Ascending aorta (tissue), 2 donors: ENCODE results near the gene CREBRF. TPM values are rescaled to one million over a fixed set of nuclear protein-coding genes. Genes with fewer than 3 reads are reported as not detected.

Source experiments
- DNase-seq, 2 donors: peaks; one replicate each; pipeline ENCODE4 v3.0.0-alpha.2; 2019; ENCODE audit warnings: low spot score in 2 of 2
- H3K27ac ChIP-seq, 2 donors: fragments of 200-600 bp; sonication (generic); one replicate each; pipeline ENCODE4 v1.5.1; 2016 to 2017; ENCODE audit warnings: mild to moderate bottlenecking in 1 of 2
- H3K27me3 ChIP-seq: fragments of 200-600 bp; sonication (generic); one replicate; pipeline ENCODE4 v1.5.1; 2017
- H3K36me3 ChIP-seq, 2 donors: fragments of 200-600 bp; sonication (generic); one replicate each; pipeline ENCODE4 v1.5.1; 2016
- H3K4me1 ChIP-seq, 2 donors: fragments of 200-600 bp; sonication (generic); one replicate each; pipeline ENCODE4 v1.5.1; 2016 to 2017; ENCODE audit warnings: mild to moderate bottlenecking in 1 of 2
- H3K4me3 ChIP-seq, 2 donors: fragments of 200-600 bp; sonication (generic); one replicate each; pipeline ENCODE4 v1.5.1; 2016 to 2017; ENCODE audit warnings: mild to moderate bottlenecking in 1 of 2
- H3K9me3 ChIP-seq, 2 donors: fragments of 200-600 bp; sonication (generic); one replicate each; pipeline ENCODE4 v1.5.1; 2016
- intact Hi-C: fragments of 100-400 bp; cut with DNase I; formaldehyde crosslinking; loops from one replicate; pipeline ENCODE4 v1.15.1; 2023
- total RNA-seq: library from RNA; depleted of rRNA; stranded (reverse); fragments of >200 nt; gene quantifications from one replicate; pipeline ENCODE4 v1.1.0, GENCODE V29; 2016
- TF ChIP-seq, protein P1 (sequence below), 3 experiments: fragments of 200-600 bp in 2 of 3; fragments of 450-650 bp in 1 of 3; sonication (generic) in 2 of 3; IDR thresholded peaks; one replicate each; pipeline ENCODE4 v1.5.1; 2016 to 2019; ENCODE audit warnings: antibody characterized with exemption in 3 of 3, mild to moderate bottlenecking in 1 of 3, moderate library complexity in 1 of 3

CREBRF gene
- total RNA-seq, 1 donor from 2014 or later, result 16.3 TPM

GRCh38 chr5:173159256-173159655, 103.1 kb downstream of the CREBRF start:
- Histone ChIP-seq H3K4me1 (no peaks in the 10 kb centered on the region), H3K36me3 (peaks cover 64 to 85% of the 10 kb centered on the region in 2 donors), H3K27me3 (no peaks in the 10 kb centered on the region), H3K27ac (no peak overlapping the region), H3K4me3 (no peak overlapping the region), H3K9me3 (no peaks in the 10 kb centered on the region)
- TF ChIP-seq, protein P1, sequence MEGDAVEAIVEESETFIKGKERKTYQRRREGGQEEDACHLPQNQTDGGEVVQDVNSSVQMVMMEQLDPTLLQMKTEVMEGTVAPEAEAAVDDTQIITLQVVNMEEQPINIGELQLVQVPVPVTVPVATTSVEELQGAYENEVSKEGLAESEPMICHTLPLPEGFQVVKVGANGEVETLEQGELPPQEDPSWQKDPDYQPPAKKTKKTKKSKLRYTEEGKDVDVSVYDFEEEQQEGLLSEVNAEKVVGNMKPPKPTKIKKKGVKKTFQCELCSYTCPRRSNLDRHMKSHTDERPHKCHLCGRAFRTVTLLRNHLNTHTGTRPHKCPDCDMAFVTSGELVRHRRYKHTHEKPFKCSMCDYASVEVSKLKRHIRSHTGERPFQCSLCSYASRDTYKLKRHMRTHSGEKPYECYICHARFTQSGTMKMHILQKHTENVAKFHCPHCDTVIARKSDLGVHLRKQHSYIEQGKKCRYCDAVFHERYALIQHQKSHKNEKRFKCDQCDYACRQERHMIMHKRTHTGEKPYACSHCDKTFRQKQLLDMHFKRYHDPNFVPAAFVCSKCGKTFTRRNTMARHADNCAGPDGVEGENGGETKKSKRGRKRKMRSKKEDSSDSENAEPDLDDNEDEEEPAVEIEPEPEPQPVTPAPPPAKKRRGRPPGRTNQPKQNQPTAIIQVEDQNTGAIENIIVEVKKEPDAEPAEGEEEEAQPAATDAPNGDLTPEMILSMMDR (IDR thresholded peaks at IDR 0.05), result no peak
- intact Hi-C loops, result no loop called here
- no peak for DNase-seq

DNA sequence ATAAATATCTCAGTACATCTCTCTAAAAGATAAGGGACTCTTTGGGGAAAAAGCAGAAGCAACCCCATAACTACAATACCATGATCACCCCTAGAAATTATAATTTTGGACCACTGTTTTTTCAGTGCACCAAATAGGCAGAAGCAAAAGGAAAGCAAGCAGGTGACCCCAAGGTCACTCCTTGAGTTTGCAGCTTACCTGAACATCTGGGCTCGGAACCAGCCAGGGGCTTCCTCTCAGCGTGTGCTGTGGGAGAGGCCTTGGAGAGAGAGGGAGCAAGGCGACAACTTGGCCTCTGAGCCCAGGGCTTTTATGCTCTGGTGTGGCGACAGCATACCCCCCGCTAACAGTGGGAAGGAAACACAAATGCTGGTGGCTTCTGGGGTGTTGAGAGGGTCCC, 105.0 kb downstream of the CREBRF start:
- H3K27me3 ChIP-seq, result no peaks in the 10 kb centered on the region
- peaks cover 46 to 77% of the 10 kb centered on the region in 2 donors for H3K36me3 ChIP-seq
- DNase-seq, result no peak
- intact Hi-C loops, result no loop called here
- no peaks in the 10 kb centered on the region for H3K9me3 ChIP-seq
- H3K4me1 ChIP-seq, result no peaks in the 10 kb centered on the region
- TF ChIP-seq, protein P1 (IDR thresholded peaks at IDR 0.05), result no peak
- no peak overlapping the region for H3K27ac ChIP-seq
- H3K4me3 ChIP-seq, result no peak overlapping the region

GRCh38 chr5:173163219-173163618, 107.1 kb downstream of the CREBRF start:
- Histone ChIP-seq H3K4me1 (no peaks in the 10 kb centered on the region), H3K27ac (no peak overlapping the region), H3K9me3 (no peaks in the 10 kb centered on the region), H3K4me3 (no peak overlapping the region), H3K36me3 (peaks cover 32 to 60% of the 10 kb centered on the region in 2 donors), H3K27me3 (no peaks in the 10 kb centered on the region)
- intact Hi-C loops, result no loop called here
- no peak for DNase-seq
- TF ChIP-seq, protein P1 (IDR thresholded peaks at IDR 0.05), result no peak

GRCh38 chr5:173165177-173166016, 109.2 kb downstream of the CREBRF start:
- no peak for DNase-seq
- H3K36me3 ChIP-seq, result peaks cover 17 to 49% of the 10 kb centered on the region in 2 donors
- TF ChIP-seq, protein P1 (IDR thresholded peaks at IDR 0.05), result no peak
- intact Hi-C loops, result no loop called here
- H3K9me3 ChIP-seq, result no peaks in the 10 kb centered on the region
- no peak overlapping the region for H3K27ac ChIP-seq
- no peaks in the 10 kb centered on the region for H3K27me3 ChIP-seq
- no peak overlapping the region for H3K4me3 ChIP-seq
- no peaks in the 10 kb centered on the region for H3K4me1 ChIP-seq

DNA sequence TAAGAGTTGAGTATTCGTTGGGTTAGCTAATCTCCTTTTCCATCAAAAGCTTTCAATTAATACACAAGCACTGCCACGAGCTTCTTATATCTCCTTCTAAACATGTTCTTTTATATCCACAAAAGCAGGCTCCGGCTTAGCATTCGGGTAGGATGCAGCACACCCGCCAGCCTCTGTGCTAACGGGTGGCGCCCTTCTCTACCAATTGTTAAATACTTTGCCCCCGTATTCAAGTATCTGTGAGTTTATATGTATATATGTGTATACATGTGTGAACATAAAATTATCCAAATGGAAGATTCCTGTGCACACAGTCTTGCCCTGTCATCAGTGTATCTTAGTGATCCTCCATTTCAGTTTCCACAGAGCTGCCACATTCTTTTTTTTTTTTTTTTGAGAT, 116.0 kb downstream of the CREBRF start:
- no peaks in the 10 kb centered on the region for H3K27me3 ChIP-seq
- no peaks in the 10 kb centered on the region for H3K9me3 ChIP-seq
- no peaks in the 10 kb centered on the region for H3K36me3 ChIP-seq
- no peaks in the 10 kb centered on the region for H3K4me1 ChIP-seq
- no peak overlapping the region for H3K27ac ChIP-seq
- TF ChIP-seq, protein P1 (IDR thresholded peaks at IDR 0.05), result no peak
- no peak overlapping the region for H3K4me3 ChIP-seq
- DNase-seq, result no peak
- intact Hi-C loops, result no loop called here
